Panc1 (cell line): ENCODE measurements around the gene BEST3.

Experiments used
- CTCF ChIP-seq: fragments of 450-650 bp; IDR thresholded peaks from 2 replicates; pipeline ENCODE4 v1.5.1; 2017; ENCODE audit warnings: mild to moderate bottlenecking
- POLR2AphosphoS5 ChIP-seq: IDR thresholded peaks from 2 replicates; pipeline ENCODE4 v1.6.1; 2012; ENCODE audit warnings: mild to moderate bottlenecking, low read depth, low read length, moderate library complexity
- SIN3A ChIP-seq: IDR thresholded peaks from 2 replicates; pipeline ENCODE4 v1.6.1; 2012; ENCODE audit warnings: low read depth, mild to moderate bottlenecking, low read length, moderate library complexity, borderline replicate concordance; ENCODE audit not compliant: insufficient read depth
- TCF7L2 ChIP-seq: IDR thresholded peaks from 2 replicates; pipeline ENCODE4 v1.6.1; 2011; ENCODE audit warnings: mild to moderate bottlenecking, low read depth, low read length, inconsistent platforms
- TF ChIP-seq, protein P1 (sequence below), 2 experiments: IDR thresholded peaks; 2 replicates each; pipeline ENCODE4 v1.6.1; 2011 to 2012; ENCODE audit warnings: low read depth in 2 of 2, control low read depth in 1 of 2, low read length in 1 of 2, mild to moderate bottlenecking in 1 of 2, moderate library complexity in 1 of 2; ENCODE audit not compliant: insufficient read depth in 1 of 2

DNA sequence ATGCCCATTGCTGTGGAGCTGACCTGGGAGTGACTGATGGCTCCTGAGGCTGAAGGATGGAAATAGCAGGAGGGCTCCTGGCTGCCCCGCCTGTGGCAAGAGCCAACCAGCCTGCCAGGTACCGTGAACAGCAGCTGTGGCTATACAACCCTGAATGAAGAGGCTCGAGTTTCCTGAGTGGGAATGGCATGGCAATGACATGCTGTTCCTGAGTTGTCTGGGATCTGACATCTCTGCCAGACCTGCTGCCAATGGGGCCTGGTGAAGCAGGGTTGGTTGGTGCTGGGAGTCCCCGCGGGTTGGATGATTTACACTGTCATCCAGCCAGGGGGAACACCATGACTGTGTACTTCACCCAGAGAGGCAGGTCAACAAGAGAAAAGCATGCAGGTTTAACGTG is 56.6 kb downstream of the BEST3 start:
- TF ChIP-seq CTCF (no peak), TCF7L2 (no peak), POLR2AphosphoS5 (no peak), SIN3A (no peak)
- TF ChIP-seq, protein P1, sequence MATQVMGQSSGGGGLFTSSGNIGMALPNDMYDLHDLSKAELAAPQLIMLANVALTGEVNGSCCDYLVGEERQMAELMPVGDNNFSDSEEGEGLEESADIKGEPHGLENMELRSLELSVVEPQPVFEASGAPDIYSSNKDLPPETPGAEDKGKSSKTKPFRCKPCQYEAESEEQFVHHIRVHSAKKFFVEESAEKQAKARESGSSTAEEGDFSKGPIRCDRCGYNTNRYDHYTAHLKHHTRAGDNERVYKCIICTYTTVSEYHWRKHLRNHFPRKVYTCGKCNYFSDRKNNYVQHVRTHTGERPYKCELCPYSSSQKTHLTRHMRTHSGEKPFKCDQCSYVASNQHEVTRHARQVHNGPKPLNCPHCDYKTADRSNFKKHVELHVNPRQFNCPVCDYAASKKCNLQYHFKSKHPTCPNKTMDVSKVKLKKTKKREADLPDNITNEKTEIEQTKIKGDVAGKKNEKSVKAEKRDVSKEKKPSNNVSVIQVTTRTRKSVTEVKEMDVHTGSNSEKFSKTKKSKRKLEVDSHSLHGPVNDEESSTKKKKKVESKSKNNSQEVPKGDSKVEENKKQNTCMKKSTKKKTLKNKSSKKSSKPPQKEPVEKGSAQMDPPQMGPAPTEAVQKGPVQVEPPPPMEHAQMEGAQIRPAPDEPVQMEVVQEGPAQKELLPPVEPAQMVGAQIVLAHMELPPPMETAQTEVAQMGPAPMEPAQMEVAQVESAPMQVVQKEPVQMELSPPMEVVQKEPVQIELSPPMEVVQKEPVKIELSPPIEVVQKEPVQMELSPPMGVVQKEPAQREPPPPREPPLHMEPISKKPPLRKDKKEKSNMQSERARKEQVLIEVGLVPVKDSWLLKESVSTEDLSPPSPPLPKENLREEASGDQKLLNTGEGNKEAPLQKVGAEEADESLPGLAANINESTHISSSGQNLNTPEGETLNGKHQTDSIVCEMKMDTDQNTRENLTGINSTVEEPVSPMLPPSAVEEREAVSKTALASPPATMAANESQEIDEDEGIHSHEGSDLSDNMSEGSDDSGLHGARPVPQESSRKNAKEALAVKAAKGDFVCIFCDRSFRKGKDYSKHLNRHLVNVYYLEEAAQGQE (IDR thresholded peaks at IDR 0.05; ENCODE audit: insufficient read depth in 1 of 2, low read depth in 2 of 2, low read length in 1 of 2), result no peak
